H1 (cell line): Measurements from ENCODE around the gene VEGFC. TPM values are rescaled to one million over a fixed set of nuclear protein-coding genes. Genes with fewer than 3 reads are reported as not detected.

Experiments
- GTF2F1 ChIP-seq: IDR thresholded peaks from 2 replicates; pipeline ENCODE4 v1.6.1; 2012; ENCODE audit warnings: low read depth, low read length, improper control_type of control experiment, borderline replicate concordance
- RAD21 ChIP-seq, 2 experiments: IDR thresholded peaks in 1 of 2; conservative IDR thresholded peaks in 1 of 2; 2 replicates each; pipeline ENCODE4 v1.6.1; 2011; ENCODE audit warnings: low read depth in 2 of 2, low read length in 2 of 2, improper control_type of control experiment in 1 of 2, inconsistent platforms in 1 of 2, mild to moderate bottlenecking in 1 of 2, moderate library complexity in 1 of 2
- SRF ChIP-seq: IDR thresholded peaks from 2 replicates; pipeline ENCODE4 v1.6.1; 2011; ENCODE audit warnings: mild to moderate bottlenecking, low read depth, low read length, moderate library complexity
- TAF7 ChIP-seq: optimal IDR thresholded peaks from 2 replicates; pipeline ENCODE3; 2011; ENCODE audit warnings: low read depth, mild to moderate bottlenecking, inconsistent platforms, low read length, moderate library complexity, borderline replicate concordance
- polyA plus RNA-seq, 7 experiments: library from polyadenylated mRNA; depleted of rRNA in 3 of 7; stranded (reverse) in 5 of 7; unstranded in 2 of 7; fragments of >200 nt in 5 of 7; fragments of 200-250 nt in 2 of 7; gene quantifications; 1 replicate in 5 of 7; 2 replicates in 1 of 7; 4 replicates in 1 of 7; pipeline versions ENCODE4 v1.2.1 to v1.2.3, GENCODE V29; 2011 to 2013; ENCODE audit warnings: missing spikeins in 2 of 7, mixed read lengths in 2 of 7
- total RNA-seq: library from RNA; stranded (reverse); fragmentation: NEBNext Ultra II Directional; extraction: Animal tissue kit (Norgen Biotek cat#: 25700); gene quantifications from 2 replicates; pipeline ENCODE4 v1.2.1, GENCODE V29; 2021

VEGFC gene
- total and polyA plus RNA-seq, 2 of the 8 experiments (the other 6 are each of a cell fraction or from before 2014, with no cell fraction given), result 0.53 to 1.4 TPM

DNA sequence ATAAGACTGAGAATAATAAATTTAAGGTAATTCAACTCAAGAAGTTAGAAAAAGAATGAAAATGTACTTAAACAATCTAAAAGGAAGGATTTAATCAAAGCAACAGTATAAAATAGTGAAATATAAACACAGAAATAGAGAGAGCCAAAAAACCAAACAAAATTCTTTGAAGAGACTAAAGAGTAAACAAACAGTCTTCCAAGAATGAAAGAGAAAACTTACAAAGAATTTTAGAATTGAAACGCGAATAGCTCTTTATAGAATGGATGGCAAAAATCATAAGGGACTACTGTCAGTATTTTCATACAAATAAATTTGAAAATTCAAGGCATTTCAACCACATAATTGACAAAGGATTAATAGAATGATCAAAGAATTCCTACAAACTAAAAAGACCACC is 41.7 kb downstream of the VEGFC start (continued):
- no peak for TF ChIP-seq RAD21 (IDR thresholded peaks at IDR 0.05 in 1 of 2, conservative IDR thresholded peaks at IDR 0.05 in 1 of 2; ENCODE audit: low read depth in 2 of 2, low read length in 2 of 2)
- TF ChIP-seq SRF, result no peak
- TF ChIP-seq GTF2F1, result no peak
- no peak for TF ChIP-seq TAF7
- TF ChIP-seq, all 59 proteins: peak for 0
